PC-9 (cell line): ENCODE measurements around the gene RNASE8. TPM values are rescaled to one million over a fixed set of nuclear protein-coding genes. Genes with fewer than 3 reads are reported as not detected.
A peak's percentile ranks its signal among the peaks of the same experiment; 100 is the strongest.

Experiments
- BruUV-seq: library from RNA; stranded (reverse); fragments of 400-500 nt; replicated peaks from 2 replicates; lab custom pipeline; 2021; lab: Mats Ljungman, UMichigan
- CTCF ChIA-PET: fragments of 300-600 bp; sonication (Branson Sonifier 250); formaldehyde crosslinking; loops from one replicate; lab custom pipeline; 2022; ENCODE audit warnings: antibody characterized with exemption; lab: Charles Lee
- POLR2A ChIA-PET: fragments of 300-600 bp; sonication (Branson Sonifier 250); formaldehyde crosslinking; loops from one replicate; lab custom pipeline; 2022; ENCODE audit warnings: antibody characterized with exemption; ENCODE audit not compliant: unreplicated experiment; lab: Charles Lee
- DNase-seq, 2 experiments: peaks; one replicate each; pipeline versions ENCODE4 v3.0.0 to v3.0.0-alpha.2; 2015 to 2022; ENCODE audit warnings: mixed read lengths in 1 of 2
- H2AFZ ChIP-seq: fragments of 200-600 bp; sonication (generic); 2 replicates; pipeline ENCODE4 v1.8.1; 2017; ENCODE audit warnings: antibody characterized with exemption
- H3F3A ChIP-seq: fragments of 200-600 bp; sonication (generic); 2 replicates; pipeline ENCODE4 v1.8.1; 2017; ENCODE audit warnings: antibody characterized with exemption, mild to moderate bottlenecking, low read depth; ENCODE audit not compliant: insufficient read depth
- H3K27ac ChIP-seq: fragments of 200-600 bp; sonication (generic); 2 replicates; pipeline ENCODE4 v1.6.1; 2016; ENCODE audit warnings: mixed run types
- H3K27me3 ChIP-seq: fragments of 200-600 bp; sonication (generic); 2 replicates; pipeline ENCODE4 v1.6.1; 2016; ENCODE audit warnings: low read depth, mixed run types; ENCODE audit not compliant: insufficient read depth
- H3K36me3 ChIP-seq: fragments of 200-600 bp; sonication (generic); 2 replicates; pipeline ENCODE4 v1.6.1; 2016; ENCODE audit warnings: low read depth, mixed run types
- H3K4me1 ChIP-seq: fragments of 200-600 bp; sonication (generic); replicated peaks from 2 replicates; pipeline ENCODE4 v1.6.1; 2016; ENCODE audit warnings: mixed run types; ENCODE audit not compliant: insufficient read depth
- H3K4me2 ChIP-seq: fragments of 200-600 bp; sonication (generic); 2 replicates; pipeline ENCODE4 v1.6.1; 2017; ENCODE audit warnings: mixed run types
- H3K4me3 ChIP-seq: fragments of 200-600 bp; sonication (generic); 2 replicates; pipeline ENCODE4 v1.6.1; 2016; ENCODE audit warnings: mixed run types
- H3K79me2 ChIP-seq: fragments of 200-600 bp; sonication (generic); 2 replicates; pipeline ENCODE4 v1.6.1; 2017; ENCODE audit warnings: low read depth, mixed run types
- H3K9me2 ChIP-seq: fragments of 200-600 bp; sonication (generic); 2 replicates; pipeline ENCODE4 v1.8.1; 2017; ENCODE audit warnings: mild to moderate bottlenecking; ENCODE audit not compliant: insufficient read depth
- H3K9me3 ChIP-seq: fragments of 200-600 bp; sonication (generic); 2 replicates; pipeline ENCODE4 v1.8.1; 2016; ENCODE audit warnings: low read depth; ENCODE audit not compliant: insufficient read depth
- H4K20me1 ChIP-seq: fragments of 200-600 bp; sonication (generic); 2 replicates; pipeline ENCODE4 v1.8.1; 2017; ENCODE audit not compliant: insufficient read depth
- CTCF ChIP-seq: fragments of 200-600 bp; sonication (generic); conservative IDR thresholded peaks from 2 replicates; pipeline ENCODE4 v1.6.1; 2017; ENCODE audit warnings: mixed run types, antibody characterized with exemption, mild to moderate bottlenecking, moderate library complexity
- EZH2 ChIP-seq: fragments of 200-600 bp; sonication (generic); IDR thresholded peaks from 2 replicates; pipeline ENCODE4 v1.8.0; 2017; ENCODE audit warnings: antibody characterized with exemption, low read depth
- intact Hi-C: fragments of 100-400 bp; cut with micrococcal nuclease; formaldehyde crosslinking; loops from one replicate; pipeline ENCODE4 v1.10.0; 2022; ENCODE audit not compliant: unreplicated experiment
- total RNA-seq: library from RNA; stranded (reverse); gene quantifications from 2 replicates; pipeline ENCODE4 v1.2.3, GENCODE V29; 2021

Gene RNASE8
- total RNA-seq, 1 experiment from 2014 or later: not detected

DNA sequence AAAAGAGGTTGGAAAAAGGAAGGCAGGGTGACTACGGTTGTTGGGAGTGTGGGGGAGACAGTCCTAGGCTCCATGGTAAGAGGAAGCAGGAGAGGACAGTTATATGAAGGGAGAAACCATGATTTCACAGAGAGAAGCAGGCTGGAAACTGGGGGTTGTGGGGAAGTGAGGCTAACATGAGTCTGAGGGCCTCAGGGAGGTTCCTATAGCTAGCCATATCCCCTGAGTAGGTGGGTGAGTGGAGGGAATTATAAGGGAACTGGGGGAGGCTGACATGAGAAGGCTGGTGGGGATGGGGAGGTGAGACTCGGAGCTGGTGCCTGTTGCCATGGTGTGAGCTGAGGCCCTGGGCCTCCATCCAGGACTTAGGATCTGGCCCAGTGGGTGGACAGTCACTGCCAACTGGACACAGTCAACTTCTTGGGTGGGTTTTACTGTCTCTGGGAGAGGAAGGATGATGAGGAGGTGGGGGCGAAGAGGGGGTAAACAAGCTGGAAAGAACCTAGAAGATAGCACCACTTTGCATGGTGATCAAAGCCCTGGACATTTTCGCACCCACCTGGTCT, 24.4 kb upstream of the RNASE8 start:
- H3K4me1 ChIP-seq: no peaks in the 10 kb centered on the region
- H3K9me3 ChIP-seq: no peaks in the 10 kb centered on the region
- ChIA-PET CTCF (no interaction called here), POLR2A (no interaction called here)
- H3K4me3 ChIP-seq: no peak overlapping the region
- H3K36me3 ChIP-seq: no peaks in the 10 kb centered on the region
- BruUV-seq: no TSS peak
- no peaks in the 10 kb centered on the region for H4K20me1 ChIP-seq
- H3K9me2 ChIP-seq: no peaks in the 10 kb centered on the region
- H3K79me2 ChIP-seq: no peaks in the 10 kb centered on the region
- DNase-seq: no peak
- no peaks in the 10 kb centered on the region; the same call in 1 of the 2 replicates for H3K27me3 ChIP-seq
- no peaks in the 10 kb centered on the region for H3F3A ChIP-seq
- TF ChIP-seq EZH2: no peak
- no peak for TF ChIP-seq CTCF
- H3K4me2 ChIP-seq: no peak overlapping the region
- intact Hi-C loops: no loop called here
- H3K27ac ChIP-seq: no peak overlapping the region
- no peak overlapping the region for H2AFZ ChIP-seq

- no peaks in the 10 kb centered on the region for H3K4me1 ChIP-seq
- H3K9me2 ChIP-seq: no peaks in the 10 kb centered on the region
- no peaks in the 10 kb centered on the region for H3K36me3 ChIP-seq
- H3K4me3 ChIP-seq: no peak within 1 kb of the TSS
- CTCF ChIA-PET: interaction anchor here (0.6 kb wide), 1 partner anchor 73 kb away, joined by 10 read pairs; no protein-coding TSS in a partner anchor
- H3K27ac ChIP-seq: no peak within 1 kb of the TSS
- no peaks in the 10 kb centered on the region for H4K20me1 ChIP-seq
- H3K79me2 ChIP-seq: no peaks in the 10 kb centered on the region
- H3K27me3 ChIP-seq: no peaks in the 10 kb centered on the region; the same call in 1 of the 2 replicates
- no peak for TF ChIP-seq EZH2
- no peak for TF ChIP-seq CTCF
- no peaks in the 10 kb centered on the region for H3F3A ChIP-seq
- no peak within 1 kb of the TSS for H2AFZ ChIP-seq
- H3K4me2 ChIP-seq: no peak within 1 kb of the TSS
- no peaks in the 10 kb centered on the region for H3K9me3 ChIP-seq
- DNase-seq: no peak
- intact Hi-C loops: no loop called here
- POLR2A ChIA-PET: no interaction called here
- no TSS peak for BruUV-seq
Observed at GRCh38 chr14:21034707-21035106, 22.9 kb upstream of the RNASE8 start, which contains the start of gene RNASE13. TSS of gene RNASE13 (minus strand) at chr14:21034807. CDS start at chr14:21034288, 519 bp downstream.

DNA sequence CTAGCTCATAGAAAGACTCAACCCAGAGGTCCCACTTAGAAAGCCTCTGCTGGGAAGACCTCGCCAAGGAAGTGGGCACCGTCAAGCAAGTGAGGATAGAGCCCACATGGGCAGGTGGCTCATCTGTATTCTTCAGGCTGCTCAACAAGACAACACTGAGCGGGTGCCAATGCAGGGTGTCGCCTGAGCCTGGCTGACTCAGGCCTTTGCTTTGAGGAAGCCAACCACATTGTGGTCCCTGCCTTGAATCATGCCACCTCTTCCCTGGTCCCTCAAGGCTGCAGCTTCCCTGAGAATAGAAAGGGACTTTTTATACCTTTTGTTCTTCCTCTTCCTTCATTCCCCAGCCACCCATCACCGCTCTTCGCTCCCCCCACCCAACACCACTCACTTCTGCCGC, 20.9 kb upstream of the RNASE8 start:
- POLR2A ChIA-PET: interaction anchor here (0.5 kb wide), 1 partner anchor 62 kb away, joined by 8 read pairs; no protein-coding TSS in a partner anchor
- DNase-seq: peak; percentile 22 to 61
- intact Hi-C loops: no loop called here

More for the DNA sequence above, 20.9 kb upstream of the RNASE8 start:
- no TSS peak for BruUV-seq
- Histone ChIP-seq H3K79me2 (no peaks in the 10 kb centered on the region), H3K4me2 (no peak overlapping the region), H3K4me3 (no peak overlapping the region), H3K27me3 (no peaks in the 10 kb centered on the region; the same call in 1 of the 2 replicates), H3K4me1 (no peaks in the 10 kb centered on the region), H3K9me3 (no peaks in the 10 kb centered on the region), H2AFZ (no peak overlapping the region), H3K36me3 (no peaks in the 10 kb centered on the region), H3K9me2 (no peaks in the 10 kb centered on the region), H3K27ac (no peak overlapping the region), H3F3A (no peaks in the 10 kb centered on the region), H4K20me1 (no peaks in the 10 kb centered on the region)
- CTCF ChIA-PET: interaction anchor here (1.3 kb wide), 1 partner anchor 22 kb away, joined by 4 read pairs; no protein-coding TSS in a partner anchor
- no peak for TF ChIP-seq CTCF
- no peak for TF ChIP-seq EZH2
